Left cardiac atrium (tissue), 4 donors: ENCODE data around the gene CHAF1A. TPM values are rescaled to one million over a fixed set of nuclear protein-coding genes. Genes with fewer than 3 reads are reported as not detected.

Source experiments
- ATAC-seq, 2 donors: fragments of 200-7000 bp; cut with Tn5 transposase; one replicate each; pipeline ENCODE4 v1.9.1; 2020; ENCODE audit warnings: mild to moderate bottlenecking in 2 of 2, moderate library complexity in 2 of 2
- DNase-seq: peaks from one replicate; pipeline ENCODE4 v3.0.0-alpha.2; 2020
- intact Hi-C, 2 donors: fragments of 100-400 bp; cut with DNase I; formaldehyde crosslinking; loops; one replicate each; pipeline versions ENCODE4 v1.14.1 to v1.15.1; 2022 to 2023
- total RNA-seq, 2 donors: library from RNA; stranded (reverse); fragmentation: NEBNext Ultra II Directional; extraction: Animal tissue kit (Norgen Biotek cat#: 25700); gene quantifications; one replicate each; pipeline ENCODE4 v1.2.1, GENCODE V29; 2021
- donor health status: DM: no; HTN: yes; CAD: no.
- donor health status: DM: no; HTN: yes; CAD: no; lungs with severe emphysema.
- donor health status: DM: yes; HTN: yes; CAD: no.
- donor health status: Dilated cardiomyopathy.

CHAF1A gene
- total RNA-seq, 2 donors from 2014 or later, result 5.2 to 8.4 TPM

- no peak for ATAC-seq
- no peak for DNase-seq
- intact Hi-C loops, result no loop called here
Observed at GRCh38 chr19:4365791-4366665, 36.4 kb upstream of the CHAF1A start.

DNA sequence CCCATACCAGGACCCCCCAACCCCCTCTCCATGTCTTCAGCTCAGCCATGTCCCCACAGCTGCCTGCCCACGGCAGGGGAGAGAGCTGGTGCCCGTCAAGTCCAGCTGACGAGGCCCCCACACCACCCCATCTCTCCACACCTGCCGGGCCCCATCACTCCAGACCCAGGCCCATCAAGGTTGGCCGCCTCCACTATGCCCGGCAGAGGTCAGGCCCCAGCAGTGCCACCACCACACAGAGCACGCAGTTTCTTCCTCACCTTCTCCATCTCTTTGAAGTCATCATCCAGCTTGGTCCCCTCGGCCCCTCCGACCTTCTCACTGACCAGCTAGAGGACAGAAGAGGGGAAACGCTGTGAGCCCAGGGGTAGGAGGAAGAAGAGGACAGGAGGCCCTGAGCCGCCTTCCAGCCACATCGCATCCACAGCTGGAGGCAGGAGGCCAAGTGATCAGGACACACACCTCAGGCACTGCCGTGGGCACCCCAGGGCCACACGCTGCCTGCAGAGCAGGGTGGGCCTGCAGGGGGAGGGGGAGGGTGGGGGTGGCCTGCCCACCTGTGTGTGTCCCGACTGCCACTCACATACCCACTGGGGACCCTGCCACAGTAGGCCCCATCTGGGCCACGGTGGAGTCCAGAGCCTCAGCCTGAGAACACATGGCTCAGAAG, 35.6 kb upstream of the CHAF1A start:
- no peak for DNase-seq
- intact Hi-C loops, result no loop called here
- ATAC-seq, result no peak

DNA sequence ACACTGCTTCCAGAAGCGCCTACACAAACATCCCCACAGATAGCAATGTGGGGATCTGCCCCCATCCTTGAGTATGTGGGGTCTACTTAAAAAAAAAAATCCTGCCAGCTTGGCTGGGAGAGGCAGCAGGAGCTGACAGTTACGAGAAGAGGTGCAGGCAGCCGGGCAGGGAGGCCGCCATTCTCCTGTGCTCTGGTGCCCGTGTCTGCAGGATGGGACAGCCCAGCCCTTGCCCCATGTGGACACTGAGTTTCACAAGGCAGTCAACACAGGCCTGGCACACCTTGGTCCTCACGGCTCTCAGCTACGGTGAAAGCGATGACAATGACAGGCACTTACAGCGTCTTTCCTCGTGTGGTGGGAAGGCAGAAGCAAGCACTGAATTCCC, 35.1 kb upstream of the CHAF1A start:
- intact Hi-C loops, result no loop called here
- no peak for DNase-seq
- no peak for ATAC-seq

GRCh38 chr19:4367781-4368127, 34.7 kb upstream of the CHAF1A start:
- intact Hi-C loops, result loop anchor here in 1 of 2 donors (2.0 kb wide), 1 partner anchor 33 kb away; the partner anchor contains the start of gene SH3GL1
- ATAC-seq, result peak; percentile 2 to 9
- DNase-seq, result no peak

DNA sequence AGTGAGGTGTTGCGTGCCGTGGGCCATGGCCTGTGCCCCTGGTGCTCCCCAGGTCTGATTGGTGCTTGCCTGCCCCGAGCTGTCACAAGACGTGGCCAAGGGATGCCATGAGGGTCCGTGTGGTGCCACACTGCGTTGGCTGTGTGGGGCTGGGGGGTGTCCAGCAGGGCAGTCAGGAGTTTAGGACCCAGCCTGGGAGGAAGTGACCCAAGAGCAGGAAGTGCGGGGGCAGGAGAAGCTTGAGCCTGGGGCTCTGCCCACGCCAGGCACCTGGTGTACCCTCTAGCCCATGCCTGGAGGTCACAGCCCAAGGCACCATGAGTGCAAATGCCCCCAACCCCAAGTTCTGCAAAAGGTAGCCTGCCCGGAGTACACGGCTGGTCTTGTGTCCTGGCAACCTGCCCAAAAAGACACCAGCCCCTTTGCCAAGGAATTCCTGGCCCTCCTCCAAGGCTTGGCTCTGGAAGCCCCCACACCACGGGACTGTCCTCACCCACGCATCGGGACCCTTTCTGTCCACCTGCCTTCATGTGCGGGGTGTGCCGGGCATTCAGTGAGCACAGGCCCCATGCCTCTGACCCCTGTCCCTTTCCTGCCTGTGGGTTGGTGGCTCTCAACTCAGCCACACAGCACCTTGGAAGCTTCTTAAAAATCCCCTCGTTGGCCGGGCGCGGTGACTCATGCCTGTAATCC, 34.2 kb upstream of the CHAF1A start:
- ATAC-seq (peak; percentile 13 to 44), DNase-seq (no peak)
- intact Hi-C loops, result loop anchor here in 1 of 2 donors (2.0 kb wide), 1 partner anchor 33 kb away; the partner anchor contains the start of gene SH3GL1

DNA sequence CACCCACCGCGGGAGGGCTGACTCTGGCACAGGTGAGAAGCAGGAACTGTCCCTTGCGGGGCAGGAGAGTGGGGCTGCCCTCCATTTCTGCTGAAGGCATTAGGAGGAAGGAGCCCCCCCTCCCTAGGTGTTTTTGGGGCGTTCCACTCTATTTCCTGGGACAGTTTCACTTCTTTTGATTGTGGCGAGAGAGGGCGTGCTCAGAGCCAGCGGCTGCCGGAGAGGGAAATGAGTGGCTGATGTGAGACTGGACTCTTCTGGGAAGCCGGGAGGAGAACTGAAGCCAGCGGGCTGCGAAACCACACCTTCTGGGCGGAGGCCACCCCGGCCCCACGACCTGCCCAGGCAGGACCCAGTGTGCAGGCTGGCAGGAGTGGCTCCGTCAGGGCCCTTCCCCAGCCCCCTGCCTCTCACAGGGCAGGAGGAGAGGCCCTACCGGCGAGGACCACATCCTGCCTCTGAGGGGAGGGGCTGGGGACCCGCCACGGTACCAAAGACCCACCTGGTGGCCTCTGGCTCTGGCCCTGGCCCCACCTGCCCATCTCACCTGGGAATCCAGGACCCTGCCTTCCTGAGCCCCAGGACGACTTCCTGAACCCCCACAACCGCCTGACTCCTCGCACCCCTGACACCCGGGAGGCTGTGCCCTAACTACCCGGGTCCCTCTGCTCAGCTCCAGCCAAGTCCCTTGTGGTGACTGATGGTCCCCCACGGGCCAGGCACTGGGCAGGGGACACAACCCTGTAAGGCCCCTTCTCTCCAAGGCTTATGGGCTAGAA, 33.1 kb upstream of the CHAF1A start:
- intact Hi-C loops, result loop anchor here in 1 of 2 donors (2.0 kb wide), 1 partner anchor 32 kb away; the partner anchor contains the start of gene SH3GL1
- peak; percentile 71 for DNase-seq
- peak; percentile 6 to 34 for ATAC-seq

DNA sequence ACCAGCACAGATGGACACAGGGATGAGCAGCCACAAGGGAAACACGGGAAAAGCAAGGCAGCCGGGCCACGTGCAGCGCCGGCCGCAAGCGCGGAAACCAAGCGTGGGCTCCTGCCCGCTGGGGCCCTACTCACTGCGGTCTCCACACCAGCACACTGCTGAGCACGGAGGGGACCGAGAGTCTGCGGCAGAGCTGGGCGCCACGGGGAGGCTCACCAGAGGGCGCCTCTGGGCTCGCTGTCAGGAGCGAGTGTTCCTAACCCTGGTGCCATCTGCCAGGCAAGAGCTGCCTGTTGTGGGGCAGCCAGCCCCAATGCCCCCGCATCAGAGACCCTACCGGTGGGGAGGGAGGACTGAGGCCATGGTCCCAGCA, 32.6 kb upstream of the CHAF1A start:
- intact Hi-C loops, result loop anchor here in 1 of 2 donors (2.0 kb wide), 1 partner anchor 31 kb away; the partner anchor contains the start of gene SH3GL1
- DNase-seq, result no peak
- peak; percentile 15 to 17 for ATAC-seq

DNA sequence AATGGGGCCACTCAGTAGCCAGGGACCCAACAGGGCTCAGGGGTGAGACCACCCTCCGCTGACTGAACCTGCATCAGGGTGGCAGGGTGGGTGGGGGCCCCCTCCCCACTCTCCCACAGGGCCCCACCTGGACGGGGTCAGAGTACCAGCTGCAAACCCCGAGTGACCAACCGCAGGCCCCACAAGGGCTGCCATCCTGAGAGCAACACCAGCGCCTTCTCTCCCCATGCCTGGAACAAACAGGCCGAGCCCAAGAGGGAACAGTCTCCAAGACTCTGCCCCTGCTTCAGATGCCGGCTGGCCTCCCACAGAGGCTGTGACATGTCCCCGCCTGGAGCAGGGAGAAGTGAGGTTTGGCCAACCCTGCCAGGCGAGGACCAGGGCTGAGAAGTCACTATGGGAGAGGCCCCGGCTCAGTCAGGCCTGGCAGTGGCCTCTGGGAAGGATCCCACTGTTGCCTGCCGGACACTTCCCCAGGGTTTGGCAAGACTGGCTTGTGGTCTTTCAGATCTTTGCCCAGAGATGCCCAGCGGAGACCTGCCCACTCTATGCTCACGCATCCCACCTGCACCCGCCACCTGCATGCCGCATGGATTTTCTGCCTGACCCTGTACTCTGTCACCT, 31.9 kb upstream of the CHAF1A start:
- no peak for ATAC-seq
- DNase-seq, result no peak
- intact Hi-C loops, result no loop called here

DNA sequence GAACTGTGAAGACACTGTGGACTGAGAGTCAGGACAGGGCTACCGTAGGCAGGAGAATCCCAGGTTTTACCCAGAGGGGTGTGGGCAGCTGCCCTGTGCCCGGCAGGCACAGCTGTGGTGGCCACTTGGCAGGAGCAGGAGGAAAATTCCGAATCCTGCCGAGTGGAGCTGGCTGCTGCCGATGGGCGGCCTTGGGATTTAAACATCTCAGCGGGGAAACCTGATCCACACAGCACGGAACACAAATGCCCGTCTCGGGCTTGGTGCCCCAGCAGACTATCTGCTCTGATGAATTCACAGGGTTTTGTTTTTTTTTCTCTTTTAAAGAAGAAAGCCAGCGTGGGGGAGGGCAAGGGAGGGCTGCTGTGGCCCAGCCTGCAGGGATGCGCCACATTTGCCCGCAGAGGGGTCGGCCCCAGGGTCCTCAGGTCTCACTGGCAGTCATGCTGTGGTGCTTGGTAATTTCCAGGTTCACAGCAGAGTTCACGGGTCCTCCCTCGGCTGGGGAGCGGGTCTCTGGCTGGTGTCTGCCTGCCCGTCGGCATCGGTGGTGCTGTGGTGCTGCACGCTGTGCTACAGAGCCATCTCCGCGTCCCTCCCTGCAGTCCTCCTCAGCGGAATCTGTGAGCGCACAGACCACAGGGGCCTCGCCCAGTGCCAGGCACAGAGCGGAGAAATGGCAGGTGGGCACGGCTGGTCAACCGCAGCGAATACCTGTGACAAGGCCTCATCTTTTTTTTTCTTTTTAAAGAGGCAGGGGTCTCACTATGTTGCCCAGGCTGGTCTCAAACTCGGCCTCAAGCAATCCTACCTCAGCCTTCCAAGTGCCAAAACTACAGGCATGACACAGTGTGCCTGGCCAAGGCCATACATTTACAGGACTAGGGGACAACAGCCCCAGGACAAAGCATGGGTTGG, 30.9 kb upstream of the CHAF1A start:
- DNase-seq, result no peak
- intact Hi-C loops, result no loop called here
- no peak for ATAC-seq

DNA sequence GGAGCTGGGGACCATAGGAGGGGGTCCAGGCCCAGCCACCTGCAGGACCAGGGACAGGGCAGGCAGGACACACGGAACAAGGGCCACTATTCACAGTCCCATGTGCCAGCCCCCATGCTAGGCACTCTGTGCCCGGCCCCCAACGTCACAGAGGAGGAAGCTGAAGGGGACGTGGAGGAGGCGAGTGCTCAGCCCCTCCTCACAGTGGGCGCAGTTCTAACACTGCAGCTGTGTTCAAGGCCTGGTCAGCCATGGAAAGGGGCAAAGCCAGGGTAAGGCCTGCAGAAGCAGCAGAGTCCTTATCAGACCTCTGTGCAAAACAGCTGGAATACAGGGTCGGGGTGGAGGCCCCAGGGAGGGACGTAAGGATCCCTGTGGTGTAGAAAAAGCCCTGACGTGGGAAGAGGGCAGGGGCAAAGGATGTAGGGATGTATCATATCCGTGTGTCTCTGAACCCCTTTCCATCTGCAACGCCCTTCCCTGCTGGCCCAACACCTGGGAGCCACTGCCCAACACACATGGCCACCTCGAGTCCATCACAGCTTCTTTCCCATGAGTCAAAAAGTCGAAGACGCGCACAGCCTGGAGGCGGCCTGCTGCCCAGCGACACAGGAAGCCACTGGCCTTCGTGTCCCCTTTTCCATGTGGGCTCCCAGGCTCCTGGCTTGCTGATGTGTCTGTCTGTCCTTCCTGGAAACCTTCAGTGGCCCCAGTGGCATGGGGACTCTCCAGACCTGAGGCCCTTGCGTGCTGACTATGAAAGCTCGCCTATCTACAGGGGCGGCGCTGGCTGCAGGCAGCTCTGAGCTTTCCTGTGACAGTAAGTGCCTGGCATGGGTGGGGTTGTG, 30.1 kb upstream of the CHAF1A start:
- intact Hi-C loops, result no loop called here
- ATAC-seq (no peak), DNase-seq (no peak)

GRCh38 chr19:4373013-4373367, 29.4 kb upstream of the CHAF1A start:
- no peak for ATAC-seq
- intact Hi-C loops, result no loop called here
- DNase-seq, result no peak

DNA sequence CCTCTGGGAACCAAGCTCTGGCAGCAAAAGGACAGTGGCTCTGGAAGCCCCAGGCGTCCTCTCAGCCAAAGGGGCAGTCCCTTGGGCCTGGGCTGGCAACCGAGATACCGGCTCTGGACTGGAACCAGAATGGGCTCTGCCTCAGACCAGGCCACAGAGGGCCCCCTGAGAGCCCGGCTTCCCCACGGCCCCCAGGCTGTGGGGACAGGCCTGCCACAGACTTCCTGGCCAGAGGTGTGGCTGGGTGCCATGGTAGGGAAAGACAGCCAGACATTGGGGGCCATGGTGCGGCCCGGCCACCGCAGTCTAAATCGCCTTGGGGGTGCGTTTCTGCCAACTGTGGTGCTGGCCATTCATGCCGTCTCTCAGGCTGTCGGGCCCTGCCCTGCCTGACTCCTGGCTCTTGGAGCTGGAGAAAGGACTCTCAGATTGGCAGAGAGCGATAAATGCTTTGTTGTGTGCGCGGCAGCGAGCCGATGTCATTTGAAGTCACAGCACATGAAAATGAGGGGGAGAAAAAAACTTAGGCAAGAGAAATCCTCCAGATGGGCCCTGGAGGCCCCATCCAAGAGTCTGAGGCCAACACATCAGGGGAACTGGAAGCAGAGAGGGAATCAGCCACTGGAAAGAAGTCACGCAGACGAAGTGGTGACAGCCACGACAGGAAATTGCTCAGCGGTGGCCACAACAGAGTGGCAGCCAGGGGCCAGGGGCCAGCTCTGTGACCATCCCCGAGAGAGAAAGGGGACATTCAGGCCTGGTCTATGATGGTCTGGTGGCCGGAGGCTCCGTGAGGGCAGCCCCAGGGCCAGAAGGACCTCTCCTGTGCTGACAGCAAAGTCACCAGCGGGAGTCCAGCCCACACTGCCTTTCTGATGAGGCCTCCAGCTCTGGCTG, 28.6 kb upstream of the CHAF1A start:
- ATAC-seq (peak; percentile 19 to 36), DNase-seq (peak; percentile 65)
- intact Hi-C loops, result no loop called here

GRCh38 chr19:4374498-4375163, 27.8 kb upstream of the CHAF1A start:
- ATAC-seq, result peak; percentile 58 to 78
- peak; percentile 89 for DNase-seq
- intact Hi-C loops, result no loop called here

- no peak for ATAC-seq
- intact Hi-C loops, result no loop called here
- no peak for DNase-seq
Observed at GRCh38 chr19:4375164-4376027, 27.0 kb upstream of the CHAF1A start.
